Measurements from ENCODE around the gene RASGEF1C.

RASGEF1C gene

DNA sequence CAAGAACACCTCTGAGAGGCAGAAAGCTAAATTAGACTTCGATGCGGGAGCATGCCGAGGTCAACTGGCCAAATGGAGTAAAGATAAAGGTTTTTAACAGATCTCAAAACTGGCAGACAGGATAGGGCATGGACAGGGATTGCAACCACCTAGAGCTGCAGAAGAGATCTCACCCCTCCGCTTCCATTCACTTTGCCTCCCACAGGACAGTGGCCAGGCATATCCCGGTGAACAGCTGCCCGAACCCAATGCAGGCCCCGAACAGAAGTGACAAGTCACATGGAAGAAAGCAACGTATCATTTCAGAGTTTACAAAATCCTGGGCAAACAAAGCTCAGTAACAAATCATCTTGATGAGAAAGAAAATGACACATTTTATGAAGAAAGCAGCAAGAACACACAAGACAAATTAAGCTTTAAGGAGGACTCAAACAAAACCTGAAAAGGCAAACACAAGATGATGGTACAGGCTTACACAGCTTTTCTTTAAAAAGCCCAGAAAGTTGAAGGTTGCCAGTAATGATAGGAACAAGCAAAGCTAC is 155.9 kb downstream of the RASGEF1C start:
- Histone ChIP-seq H3K4me3 (no peak overlapping the region), H3K27me3 (no peaks in the 10 kb centered on the region), H3K36me3 (no peaks in the 10 kb centered on the region), H3K4me1 (peaks cover 0 to 21% (median 6%) of the 10 kb centered on the region in 4 donors), H3K9me3 (no peaks in the 10 kb centered on the region), H3K27ac (no peak overlapping the region)
- no peak for DNase-seq
- TF ChIP-seq, protein P1, sequence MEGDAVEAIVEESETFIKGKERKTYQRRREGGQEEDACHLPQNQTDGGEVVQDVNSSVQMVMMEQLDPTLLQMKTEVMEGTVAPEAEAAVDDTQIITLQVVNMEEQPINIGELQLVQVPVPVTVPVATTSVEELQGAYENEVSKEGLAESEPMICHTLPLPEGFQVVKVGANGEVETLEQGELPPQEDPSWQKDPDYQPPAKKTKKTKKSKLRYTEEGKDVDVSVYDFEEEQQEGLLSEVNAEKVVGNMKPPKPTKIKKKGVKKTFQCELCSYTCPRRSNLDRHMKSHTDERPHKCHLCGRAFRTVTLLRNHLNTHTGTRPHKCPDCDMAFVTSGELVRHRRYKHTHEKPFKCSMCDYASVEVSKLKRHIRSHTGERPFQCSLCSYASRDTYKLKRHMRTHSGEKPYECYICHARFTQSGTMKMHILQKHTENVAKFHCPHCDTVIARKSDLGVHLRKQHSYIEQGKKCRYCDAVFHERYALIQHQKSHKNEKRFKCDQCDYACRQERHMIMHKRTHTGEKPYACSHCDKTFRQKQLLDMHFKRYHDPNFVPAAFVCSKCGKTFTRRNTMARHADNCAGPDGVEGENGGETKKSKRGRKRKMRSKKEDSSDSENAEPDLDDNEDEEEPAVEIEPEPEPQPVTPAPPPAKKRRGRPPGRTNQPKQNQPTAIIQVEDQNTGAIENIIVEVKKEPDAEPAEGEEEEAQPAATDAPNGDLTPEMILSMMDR (IDR thresholded peaks at IDR 0.05): no peak
- intact Hi-C loops (cut with DNase I; ENCODE audit: low total_unique reads): no loop called here

DNA sequence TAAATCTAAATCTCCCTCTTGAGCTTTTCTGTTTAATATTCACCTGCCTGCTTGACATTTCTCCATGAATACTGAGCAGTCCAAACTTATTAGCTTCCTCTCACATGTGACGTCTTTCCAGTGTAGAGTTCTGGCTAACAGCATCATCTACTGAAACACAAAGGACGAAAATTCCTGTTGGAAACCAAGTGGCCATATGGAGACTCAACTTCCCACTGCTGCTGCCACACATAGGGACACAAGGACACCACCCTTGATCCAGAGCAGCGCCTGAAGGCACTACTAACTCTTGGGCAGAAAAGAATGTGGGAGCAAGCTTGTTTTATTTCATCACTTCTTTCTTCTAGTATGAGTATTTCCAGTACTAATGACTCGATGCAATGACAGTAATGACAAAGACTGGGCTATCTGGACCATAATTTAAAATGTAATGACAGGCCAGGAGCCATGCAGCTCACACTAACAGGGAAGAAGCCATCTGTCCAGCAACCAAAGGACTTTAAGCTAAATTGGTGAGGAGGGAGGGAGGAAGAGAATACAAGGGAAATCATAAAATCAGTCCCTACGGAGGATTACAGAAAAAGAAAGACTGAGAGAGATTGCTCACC is 156.7 kb downstream of the RASGEF1C start:
- H3K9me3 ChIP-seq: no peaks in the 10 kb centered on the region
- no peaks in the 10 kb centered on the region for H3K27me3 ChIP-seq
- H3K27ac ChIP-seq: no peak overlapping the region
- no peak for DNase-seq
- TF ChIP-seq, protein P1 (IDR thresholded peaks at IDR 0.05): no peak
- intact Hi-C loops (cut with DNase I; ENCODE audit: low total_unique reads): no loop called here
- no peak overlapping the region for H3K4me3 ChIP-seq
- H3K4me1 ChIP-seq: peaks cover 0 to 28% (median 7%) of the 10 kb centered on the region in 4 donors
- no peaks in the 10 kb centered on the region for H3K36me3 ChIP-seq

Measured in tibial artery (tissue), 4 donors.